Tibial nerve (tissue), 3 donors: ENCODE results near the gene ST8SIA4.

ENCODE experiments used
- CTCF ChIP-seq, 5 experiments: fragments of 200-600 bp in 3 of 5; fragments of 450-650 bp in 2 of 5; sonication (generic) in 3 of 5; IDR thresholded peaks; one replicate each; pipeline ENCODE4 v1.5.1; 2016 to 2019; ENCODE audit warnings: antibody characterized with exemption in 5 of 5, mild to moderate bottlenecking in 3 of 5, moderate library complexity in 2 of 5
- POLR2A ChIP-seq, 2 donors: fragments of 450-650 bp; IDR thresholded peaks; one replicate each; pipeline ENCODE4 v1.6.1; 2017; ENCODE audit warnings: antibody characterized with exemption in 2 of 2, mild to moderate bottlenecking in 2 of 2, moderate library complexity in 2 of 2

- TF ChIP-seq CTCF (IDR thresholded peaks at IDR 0.05) (no peak), POLR2A (IDR thresholded peaks at IDR 0.05) (no peak)
These were observed 105.2 kb downstream of the ST8SIA4 start for GRCh38 chr5:100797861-100798260.
